Measurements from ENCODE around the gene NFE2L2.
"Not testable (repeated sequence)": the region's sequence is repeated elsewhere in the genome, so short reads cannot be mapped to it uniquely, and the experiment has no call there.

Gene NFE2L2

DNA sequence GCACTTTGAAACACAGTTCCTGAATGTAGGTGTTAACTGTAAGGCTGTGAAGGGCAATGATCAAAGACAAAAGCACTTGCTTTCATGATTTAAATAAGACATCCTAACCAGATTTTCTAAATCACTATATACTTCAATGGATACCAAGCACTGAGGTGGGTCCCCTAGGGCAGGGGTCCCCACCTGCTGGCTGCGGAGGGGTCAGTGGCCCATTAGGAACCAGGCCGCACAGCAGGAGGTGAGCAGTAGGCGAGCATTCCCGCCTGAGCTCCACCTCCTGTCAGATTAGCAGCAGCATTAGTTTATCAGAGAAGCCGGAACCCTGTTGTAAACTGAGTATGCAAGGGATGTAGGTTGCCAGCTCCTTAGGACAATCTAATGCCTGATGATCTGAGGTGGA, 7.1 kb downstream of the NFE2L2 start:
- Mint-ChIP-seq H3K9me3 (peaks cover 2% of the 10 kb centered on the region), H3K4me3 (no peak overlapping the region), H3K4me1 (peaks cover 48% of the 10 kb centered on the region), H3K27ac (peak overlapping the region; percentile 20), H3K36me3 (peaks cover 10% of the 10 kb centered on the region), H3K27me3 (no peaks in the 10 kb centered on the region)
- no peak for DNase-seq (ENCODE audit: low spot score in 2 of 2)
- no peak for ATAC-seq (ENCODE audit: low read depth)

DNA sequence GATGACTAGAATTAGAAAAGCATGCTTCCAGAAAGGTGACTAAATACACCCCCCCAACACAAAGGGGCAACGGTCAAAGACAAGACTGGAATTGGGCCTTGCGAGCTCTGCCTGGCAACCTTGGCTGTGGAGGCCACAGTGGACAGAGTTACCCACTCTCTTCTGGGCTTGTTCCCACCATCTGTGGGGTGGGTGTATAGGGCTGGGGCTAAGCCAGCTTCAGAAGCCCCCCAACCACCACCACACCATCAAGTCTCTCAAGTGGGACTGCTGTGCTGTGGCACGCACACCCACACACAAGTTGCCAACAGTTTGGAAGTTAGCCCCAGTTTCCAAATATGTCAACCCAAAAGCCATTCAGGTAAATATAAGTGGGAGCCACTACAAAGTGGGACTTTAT, 7.8 kb downstream of the NFE2L2 start:
- ATAC-seq (ENCODE audit: low read depth) = no peak
- Mint-ChIP-seq H3K9me3 (peaks cover 2% of the 10 kb centered on the region), H3K4me3 (no peak overlapping the region), H3K27me3 (no peaks in the 10 kb centered on the region), H3K36me3 (peaks cover 10% of the 10 kb centered on the region), H3K27ac (peak overlapping the region; percentile 20), H3K4me1 (peaks cover 47% of the 10 kb centered on the region)
- no peak for DNase-seq (ENCODE audit: low spot score in 2 of 2)

DNA sequence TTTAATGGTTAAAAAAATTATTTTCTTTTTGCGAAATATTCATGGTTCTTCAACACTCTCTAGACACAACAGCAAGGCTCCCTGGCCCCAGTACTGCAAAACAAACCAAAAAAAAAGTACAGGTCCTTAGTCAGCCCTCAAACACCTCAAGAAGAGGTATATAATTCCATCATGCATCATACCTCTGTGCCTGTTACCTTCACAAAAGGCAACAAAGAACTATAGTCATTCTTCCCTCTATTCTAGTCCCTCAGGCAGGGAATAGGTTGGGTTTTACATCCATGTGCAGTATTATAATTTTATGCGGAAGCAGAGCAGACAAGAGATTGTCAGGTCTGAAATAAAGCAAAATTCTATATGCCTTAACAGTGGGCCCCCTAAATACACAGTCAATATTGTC, 8.5 kb downstream of the NFE2L2 start:
- no peaks in the 10 kb centered on the region for H3K27me3 Mint-ChIP-seq
- peaks cover 46% of the 10 kb centered on the region for H3K4me1 Mint-ChIP-seq
- ATAC-seq (ENCODE audit: low read depth) (no peak), DNase-seq (ENCODE audit: low spot score in 2 of 2) (no peak)
- H3K27ac Mint-ChIP-seq = peak overlapping the region; percentile 20
- H3K4me3 Mint-ChIP-seq = no peak overlapping the region
- H3K36me3 Mint-ChIP-seq = peaks cover 13% of the 10 kb centered on the region
- peaks cover 2% of the 10 kb centered on the region for H3K9me3 Mint-ChIP-seq

DNA sequence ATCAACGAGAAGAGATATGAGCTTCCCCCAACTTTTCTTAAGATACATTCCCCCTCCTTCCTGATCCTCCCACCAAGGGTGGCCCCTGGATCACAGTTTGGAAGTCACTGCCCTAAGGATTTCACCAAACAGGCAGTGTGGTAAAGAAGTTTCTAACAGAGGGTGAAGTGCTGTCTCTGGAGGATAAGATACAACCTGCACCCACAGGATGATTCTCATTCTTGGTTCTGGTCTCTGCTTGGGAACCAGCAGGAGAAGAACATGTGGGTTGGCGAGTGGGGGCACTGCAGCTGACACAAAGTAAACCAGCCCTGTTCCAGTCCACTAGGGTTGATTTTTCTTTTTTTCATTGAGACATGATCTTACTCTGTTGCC, 9.3 kb downstream of the NFE2L2 start:
- Mint-ChIP-seq H3K4me1 (peaks cover 43% of the 10 kb centered on the region), H3K4me3 (no peak overlapping the region), H3K27ac (no peak overlapping the region), H3K9me3 (peaks cover 2% of the 10 kb centered on the region), H3K36me3 (peaks cover 13% of the 10 kb centered on the region), H3K27me3 (no peaks in the 10 kb centered on the region)
- no peak for DNase-seq (ENCODE audit: low spot score in 2 of 2)
- ATAC-seq (ENCODE audit: low read depth) = no peak

GRCh38 chr2:177254433-177255226, 9.9 kb downstream of the NFE2L2 start:
- ATAC-seq (ENCODE audit: low read depth) (peak; percentile 37), DNase-seq (ENCODE audit: low spot score in 2 of 2) (no peak)
- no peaks in the 10 kb centered on the region for H3K27me3 Mint-ChIP-seq
- peaks cover 45% of the 10 kb centered on the region for H3K4me1 Mint-ChIP-seq
- H3K4me3 Mint-ChIP-seq = no peak overlapping the region
- peak overlapping the region; percentile 28 for H3K27ac Mint-ChIP-seq
- H3K36me3 Mint-ChIP-seq = peaks cover 13% of the 10 kb centered on the region
- peaks cover 2% of the 10 kb centered on the region for H3K9me3 Mint-ChIP-seq

DNA sequence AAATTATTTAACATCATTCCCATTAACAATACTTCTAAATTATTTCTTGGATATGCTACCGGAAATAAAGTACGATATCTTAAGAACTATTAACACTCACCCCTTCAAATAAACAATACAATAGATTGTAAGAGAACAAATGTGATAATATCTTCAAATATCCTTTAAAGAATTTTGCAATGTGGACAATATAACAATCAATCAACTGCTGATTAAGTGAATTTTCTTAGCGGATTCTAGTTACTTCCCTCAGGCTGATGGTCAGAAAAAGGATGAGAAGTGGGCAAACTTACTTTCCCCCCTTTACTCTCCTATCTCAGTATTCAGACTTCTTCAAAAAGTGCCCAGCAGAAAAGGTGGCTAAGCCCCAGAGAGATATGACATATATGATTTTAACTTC, 10.8 kb downstream of the NFE2L2 start:
- ATAC-seq (ENCODE audit: low read depth) (no peak), DNase-seq (ENCODE audit: low spot score in 2 of 2) (no peak)
- Mint-ChIP-seq H3K36me3 (peaks cover 13% of the 10 kb centered on the region), H3K27ac (no peak overlapping the region), H3K27me3 (no peaks in the 10 kb centered on the region), H3K9me3 (peaks cover 2% of the 10 kb centered on the region), H3K4me3 (no peak overlapping the region), H3K4me1 (peaks cover 45% of the 10 kb centered on the region)

DNA sequence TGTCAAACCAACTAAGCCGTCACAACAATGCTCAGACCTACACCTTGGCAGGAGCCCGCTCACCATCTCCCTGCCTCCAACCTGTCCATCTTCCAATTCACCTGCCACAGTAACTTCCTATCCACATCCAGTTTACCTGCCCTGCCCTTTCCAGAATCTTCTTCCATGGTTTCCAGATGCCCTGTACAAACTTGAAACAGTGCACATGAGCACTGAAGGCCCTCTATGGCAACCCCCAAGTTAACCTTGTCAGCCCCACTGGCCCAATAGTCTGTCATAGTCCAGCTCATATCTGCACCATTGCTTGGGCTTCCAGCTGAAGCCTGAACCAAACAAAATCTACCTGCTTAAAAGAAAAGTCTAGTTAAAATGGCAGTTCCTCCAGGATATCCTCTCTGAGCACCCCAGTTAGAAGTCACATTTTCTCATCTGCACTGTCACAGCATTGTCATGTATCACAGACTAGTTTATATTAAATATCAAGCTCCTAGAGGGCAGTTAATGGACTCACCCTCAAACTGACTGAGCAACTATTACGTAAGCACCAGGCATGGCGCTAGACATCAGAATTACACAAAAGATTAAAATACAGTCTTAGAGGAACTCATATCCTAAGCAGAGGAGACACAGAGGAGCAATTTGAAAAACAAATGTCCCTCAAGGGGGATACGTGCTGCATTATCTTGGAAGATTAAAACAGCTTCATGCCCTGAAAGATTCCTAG, 11.6 kb downstream of the NFE2L2 start:
- ATAC-seq (ENCODE audit: low read depth) (no peak), DNase-seq (ENCODE audit: low spot score in 2 of 2) (no peak)
- peaks cover 40% of the 10 kb centered on the region for H3K4me1 Mint-ChIP-seq
- no peaks in the 10 kb centered on the region for H3K9me3 Mint-ChIP-seq
- peaks cover 9% of the 10 kb centered on the region for H3K36me3 Mint-ChIP-seq
- peak overlapping the region; percentile 79 for H3K27ac Mint-ChIP-seq
- no peaks in the 10 kb centered on the region for H3K27me3 Mint-ChIP-seq
- H3K4me3 Mint-ChIP-seq = peak overlapping the region; percentile 6

DNA sequence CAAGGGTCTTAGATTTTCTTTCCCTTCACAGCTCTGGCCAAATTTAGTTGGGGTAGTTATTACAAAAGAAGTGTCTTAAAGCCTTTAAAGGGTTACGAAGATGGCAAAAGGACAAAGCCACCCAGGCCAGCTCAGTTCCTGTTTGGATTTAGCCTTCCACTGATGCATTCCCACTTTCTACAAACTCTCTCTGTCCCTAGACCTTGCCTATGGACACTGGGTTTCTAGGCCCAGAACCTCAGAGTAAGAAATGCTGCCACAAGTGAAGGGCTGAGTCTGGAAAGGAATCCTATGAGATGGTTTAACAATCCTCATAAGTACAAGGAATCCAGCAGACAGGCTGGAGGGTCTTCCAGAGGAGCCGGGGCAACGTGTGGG, 13.4 kb downstream of the NFE2L2 start:
- ATAC-seq (ENCODE audit: low read depth) = no peak
- Mint-ChIP-seq H3K27me3 (no peaks in the 10 kb centered on the region), H3K9me3 (no peaks in the 10 kb centered on the region), H3K4me3 (peak overlapping the region; percentile 4), H3K27ac (peak overlapping the region; percentile 75), H3K4me1 (peaks cover 44% of the 10 kb centered on the region), H3K36me3 (peaks cover 8% of the 10 kb centered on the region)
- DNase-seq (ENCODE audit: low spot score in 2 of 2) = no peak

GRCh38 chr2:177250461-177250860, 14.1 kb downstream of the NFE2L2 start:
- ATAC-seq (ENCODE audit: low read depth) = no peak
- Mint-ChIP-seq H3K4me3 (no peak overlapping the region), H3K27ac (peak overlapping the region; percentile 75), H3K27me3 (no peaks in the 10 kb centered on the region), H3K36me3 (peaks cover 8% of the 10 kb centered on the region), H3K4me1 (peaks cover 43% of the 10 kb centered on the region), H3K9me3 (no peaks in the 10 kb centered on the region)
- no peak for DNase-seq (ENCODE audit: low spot score in 2 of 2)

DNA sequence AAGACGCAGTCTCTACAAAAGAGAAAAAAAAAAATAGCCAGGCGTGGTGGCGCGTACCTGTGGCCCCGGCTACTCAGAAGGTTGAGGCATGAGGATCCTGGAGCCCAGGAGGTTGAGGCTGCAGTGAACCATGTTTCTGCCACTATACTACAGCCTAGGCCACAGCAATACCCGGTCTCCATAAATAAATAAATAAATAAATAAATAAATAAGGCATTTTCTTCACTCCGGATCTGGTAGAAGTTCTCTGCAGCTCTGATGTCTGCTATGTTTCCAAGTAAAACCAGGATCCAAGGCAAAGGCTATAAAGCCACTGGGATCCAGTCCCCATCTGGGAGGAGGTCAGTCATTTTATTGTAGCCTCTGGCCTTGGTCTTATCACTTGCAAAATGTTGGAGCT, 15.5 kb downstream of the NFE2L2 start:
- Mint-ChIP-seq H3K9me3 (no peaks in the 10 kb centered on the region), H3K27ac (peak overlapping the region; percentile 19), H3K27me3 (no peaks in the 10 kb centered on the region), H3K4me3 (no peak overlapping the region), H3K36me3 (peaks cover 11% of the 10 kb centered on the region), H3K4me1 (peaks cover 41% of the 10 kb centered on the region)
- ATAC-seq (ENCODE audit: low read depth) (no peak), DNase-seq (ENCODE audit: low spot score in 2 of 2) (no peak)

- ATAC-seq (ENCODE audit: low read depth) (no peak), DNase-seq (ENCODE audit: low spot score in 2 of 2) (no peak)
- no peak overlapping the region for H3K27ac Mint-ChIP-seq
- no peaks in the 10 kb centered on the region for H3K9me3 Mint-ChIP-seq
- peaks cover 7% of the 10 kb centered on the region for H3K36me3 Mint-ChIP-seq
- no peaks in the 10 kb centered on the region for H3K27me3 Mint-ChIP-seq
- peaks cover 37% of the 10 kb centered on the region for H3K4me1 Mint-ChIP-seq
- no peak overlapping the region for H3K4me3 Mint-ChIP-seq
Measured at GRCh38 chr2:177247693-177248262, 16.7 kb downstream of the NFE2L2 start.

DNA sequence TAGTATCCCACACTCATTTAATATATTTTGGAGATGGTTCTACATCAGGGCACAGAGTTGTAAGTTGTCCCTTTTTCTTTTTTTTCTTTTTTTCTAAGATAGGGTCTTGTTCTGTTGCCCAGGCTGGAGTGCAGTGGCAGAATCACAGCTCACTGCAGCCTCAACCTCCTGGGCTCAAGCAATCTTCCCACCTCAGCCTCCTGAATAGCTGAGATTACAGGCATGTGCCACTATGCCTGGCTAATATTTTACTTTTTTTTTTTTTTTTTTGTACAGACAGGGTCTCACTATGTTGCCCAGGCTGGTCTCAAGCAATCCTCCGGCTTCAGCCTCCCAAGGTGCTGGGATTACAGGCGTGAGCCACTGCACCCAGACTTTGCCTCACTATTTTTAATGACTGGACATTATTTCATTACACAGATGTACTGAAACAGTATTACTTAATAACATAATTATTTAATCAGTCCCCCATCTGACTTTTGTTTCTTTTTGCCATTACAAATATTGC, 17.9 kb downstream of the NFE2L2 start:
- H3K9me3 Mint-ChIP-seq; H3K27me3 Mint-ChIP-seq; DNase-seq (ENCODE audit: low spot score in 2 of 2); H3K36me3 Mint-ChIP-seq; ATAC-seq (ENCODE audit: low read depth); H3K4me3 Mint-ChIP-seq: not testable (repeated sequence)
- Mint-ChIP-seq H3K4me1 (peaks cover 43% of the 10 kb centered on the region), H3K27ac (peak overlapping the region; percentile 80)

DNA sequence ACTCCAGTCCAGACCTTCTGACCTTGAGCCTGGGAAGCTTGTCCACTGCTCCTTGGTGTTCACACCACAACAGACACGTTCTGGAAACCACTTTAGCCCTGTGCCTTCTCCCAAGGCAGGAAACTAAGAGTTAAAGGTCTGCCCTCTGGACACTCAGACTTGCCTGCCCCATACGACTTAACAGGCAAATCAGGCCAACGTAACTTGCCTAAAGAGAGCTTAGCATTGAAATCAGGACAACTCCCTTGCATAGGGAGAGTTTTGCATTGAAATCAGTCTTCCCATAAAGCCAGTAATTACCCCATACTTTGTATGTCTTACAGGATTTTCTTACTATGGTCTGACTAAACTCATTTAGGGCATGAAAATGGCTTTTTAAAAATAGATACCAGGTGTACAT, 18.5 kb downstream of the NFE2L2 start:
- H3K9me3 Mint-ChIP-seq = no peaks in the 10 kb centered on the region
- H3K4me3 Mint-ChIP-seq = no peak overlapping the region
- ATAC-seq (ENCODE audit: low read depth) (no peak), DNase-seq (ENCODE audit: low spot score in 2 of 2) (no peak)
- H3K4me1 Mint-ChIP-seq = peaks cover 41% of the 10 kb centered on the region
- H3K36me3 Mint-ChIP-seq = peaks cover 3% of the 10 kb centered on the region
- H3K27me3 Mint-ChIP-seq = no peaks in the 10 kb centered on the region
- peak overlapping the region; percentile 80 for H3K27ac Mint-ChIP-seq

GRCh38 chr2:177245010-177245422, 19.5 kb downstream of the NFE2L2 start:
- no peak for DNase-seq (ENCODE audit: low spot score in 2 of 2)
- H3K36me3 Mint-ChIP-seq = peaks cover 5% of the 10 kb centered on the region
- H3K27ac Mint-ChIP-seq = peak overlapping the region; percentile 80
- no peak overlapping the region for H3K4me3 Mint-ChIP-seq
- peaks cover 43% of the 10 kb centered on the region for H3K4me1 Mint-ChIP-seq
- no peaks in the 10 kb centered on the region for H3K9me3 Mint-ChIP-seq
- no peak for ATAC-seq (ENCODE audit: low read depth)
- no peaks in the 10 kb centered on the region for H3K27me3 Mint-ChIP-seq
